Suprapubic skin (tissue), 4 donors: ENCODE data around the gene SLITRK6. TPM values are rescaled to one million over a fixed set of nuclear protein-coding genes. Genes with fewer than 3 reads are reported as not detected.

Source experiments
- DNase-seq, 2 donors: peaks; one replicate each; pipeline ENCODE4 v3.0.0-alpha.2; 2019; ENCODE audit warnings: low spot score in 2 of 2
- H3K27ac ChIP-seq: fragments of 200-600 bp; sonication (generic); one replicate; pipeline ENCODE4 v1.5.1; 2019
- H3K27me3 ChIP-seq: fragments of 200-600 bp; sonication (generic); one replicate; pipeline ENCODE4 v1.5.1; 2019
- H3K36me3 ChIP-seq: fragments of 200-600 bp; sonication (generic); one replicate; pipeline ENCODE4 v1.5.1; 2019
- H3K4me1 ChIP-seq: fragments of 200-600 bp; sonication (generic); one replicate; pipeline ENCODE4 v1.5.1; 2019
- H3K4me3 ChIP-seq: fragments of 200-600 bp; sonication (generic); one replicate; pipeline ENCODE4 v1.5.1; 2019; ENCODE audit warnings: mild to moderate bottlenecking
- H3K9me3 ChIP-seq: fragments of 200-600 bp; sonication (generic); one replicate; pipeline ENCODE4 v1.5.1; 2019
- EP300 ChIP-seq: sonication (generic); formaldehyde crosslinking; IDR thresholded peaks from one replicate; pipeline ENCODE4 v1.6.1; 2017; ENCODE audit warnings: antibody characterized with exemption
- POLR2A ChIP-seq, 2 donors: fragments of 450-650 bp; IDR thresholded peaks; one replicate each; pipeline ENCODE4 v1.6.1; 2017; ENCODE audit warnings: antibody characterized with exemption in 2 of 2, mild to moderate bottlenecking in 2 of 2, moderate library complexity in 2 of 2
- POLR2AphosphoS5 ChIP-seq, 3 donors: sonication (generic); formaldehyde crosslinking; IDR thresholded peaks; one replicate each; pipeline ENCODE4 v1.6.1; 2017; ENCODE audit warnings: antibody characterized with exemption in 3 of 3
- WGBS: methylation state at CpG from one replicate; pipeline ENCODE4 v1.1.5; 2018; 5-methylcytosine and 5-hydroxymethylcytosine counted together
- total RNA-seq, 4 donors: library from RNA; depleted of rRNA; stranded (reverse); fragments of >200 nt; gene quantifications; one replicate each; pipeline ENCODE4 v1.1.0, GENCODE V29; 2016
- TF ChIP-seq, protein P1 (sequence below), 2 donors: fragments of 200-600 bp in 1 of 2; fragments of 450-650 bp in 1 of 2; sonication (generic) in 1 of 2; IDR thresholded peaks; one replicate each; pipeline ENCODE4 v1.5.1; 2016 to 2019; ENCODE audit warnings: antibody characterized with exemption in 2 of 2, mild to moderate bottlenecking in 1 of 2, moderate library complexity in 1 of 2

Gene SLITRK6
- total RNA-seq, 4 donors from 2014 or later: 5.1 to 14.6 (median 12.7) TPM

DNA sequence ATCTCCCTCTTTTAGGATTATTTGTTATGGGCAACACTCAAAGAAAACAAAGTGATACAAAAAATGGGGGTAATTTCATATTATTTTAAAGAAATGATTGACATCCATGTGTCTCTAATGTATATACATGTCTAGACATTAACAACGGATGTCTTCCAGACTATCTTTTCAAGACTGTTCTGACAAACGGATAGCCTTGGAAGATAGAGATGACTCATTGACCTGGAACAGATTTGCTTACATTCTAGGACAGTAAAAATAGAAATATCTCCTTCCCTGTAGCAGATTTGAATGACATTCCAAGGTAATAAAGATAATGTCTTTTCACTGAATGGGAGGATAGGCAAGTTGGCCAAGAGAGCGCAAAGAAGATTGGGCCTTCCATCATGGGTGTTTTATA lies 26.2 kb upstream of the SLITRK6 start:
- Histone ChIP-seq H3K27me3 (no peaks in the 10 kb centered on the region), H3K27ac (no peak overlapping the region), H3K9me3 (no peaks in the 10 kb centered on the region), H3K4me3 (no peak overlapping the region), H3K4me1 (no peaks in the 10 kb centered on the region), H3K36me3 (no peaks in the 10 kb centered on the region)
- WGBS: 58% methylated on average over 3 of the region's 3 CpGs
- no peak for DNase-seq
- TF ChIP-seq EP300 (no peak), POLR2AphosphoS5 (IDR thresholded peaks at IDR 0.05) (no peak), POLR2A (IDR thresholded peaks at IDR 0.05) (no peak)
- TF ChIP-seq, protein P1, sequence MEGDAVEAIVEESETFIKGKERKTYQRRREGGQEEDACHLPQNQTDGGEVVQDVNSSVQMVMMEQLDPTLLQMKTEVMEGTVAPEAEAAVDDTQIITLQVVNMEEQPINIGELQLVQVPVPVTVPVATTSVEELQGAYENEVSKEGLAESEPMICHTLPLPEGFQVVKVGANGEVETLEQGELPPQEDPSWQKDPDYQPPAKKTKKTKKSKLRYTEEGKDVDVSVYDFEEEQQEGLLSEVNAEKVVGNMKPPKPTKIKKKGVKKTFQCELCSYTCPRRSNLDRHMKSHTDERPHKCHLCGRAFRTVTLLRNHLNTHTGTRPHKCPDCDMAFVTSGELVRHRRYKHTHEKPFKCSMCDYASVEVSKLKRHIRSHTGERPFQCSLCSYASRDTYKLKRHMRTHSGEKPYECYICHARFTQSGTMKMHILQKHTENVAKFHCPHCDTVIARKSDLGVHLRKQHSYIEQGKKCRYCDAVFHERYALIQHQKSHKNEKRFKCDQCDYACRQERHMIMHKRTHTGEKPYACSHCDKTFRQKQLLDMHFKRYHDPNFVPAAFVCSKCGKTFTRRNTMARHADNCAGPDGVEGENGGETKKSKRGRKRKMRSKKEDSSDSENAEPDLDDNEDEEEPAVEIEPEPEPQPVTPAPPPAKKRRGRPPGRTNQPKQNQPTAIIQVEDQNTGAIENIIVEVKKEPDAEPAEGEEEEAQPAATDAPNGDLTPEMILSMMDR (IDR thresholded peaks at IDR 0.05): no peak

GRCh38 chr13:85823832-85824231 lies 24.6 kb upstream of the SLITRK6 start:
- no peaks in the 10 kb centered on the region for H3K9me3 ChIP-seq
- no peak overlapping the region for H3K4me3 ChIP-seq
- H3K36me3 ChIP-seq: no peaks in the 10 kb centered on the region
- H3K4me1 ChIP-seq: no peaks in the 10 kb centered on the region
- H3K27me3 ChIP-seq: no peaks in the 10 kb centered on the region
- 85% methylated on average over 7 of the region's 7 CpGs for WGBS
- TF ChIP-seq, protein P1 (IDR thresholded peaks at IDR 0.05): no peak
- TF ChIP-seq EP300 (no peak), POLR2AphosphoS5 (IDR thresholded peaks at IDR 0.05) (no peak), POLR2A (IDR thresholded peaks at IDR 0.05) (no peak)
- no peak overlapping the region for H3K27ac ChIP-seq
- no peak for DNase-seq

DNA sequence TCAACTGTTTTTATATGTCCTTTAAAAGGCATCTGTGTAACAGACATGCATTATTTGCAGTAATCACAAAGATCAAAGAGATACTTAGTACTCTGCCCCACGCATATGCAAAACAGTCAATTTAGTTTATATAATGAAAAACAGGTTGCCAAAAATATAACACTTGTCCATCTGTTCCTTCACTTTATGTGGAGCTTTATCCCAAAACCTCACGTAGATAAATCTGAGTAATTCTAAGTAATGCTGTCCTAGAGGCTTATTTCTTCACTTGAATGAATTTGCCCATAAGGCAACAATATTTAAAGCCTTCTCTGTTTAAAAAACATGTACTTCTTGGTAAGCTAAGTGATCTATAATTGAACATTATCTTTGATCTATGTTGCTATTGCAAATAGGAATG lies 20.3 kb upstream of the SLITRK6 start:
- 50% methylated on average over 2 of the region's 2 CpGs for WGBS

DNA sequence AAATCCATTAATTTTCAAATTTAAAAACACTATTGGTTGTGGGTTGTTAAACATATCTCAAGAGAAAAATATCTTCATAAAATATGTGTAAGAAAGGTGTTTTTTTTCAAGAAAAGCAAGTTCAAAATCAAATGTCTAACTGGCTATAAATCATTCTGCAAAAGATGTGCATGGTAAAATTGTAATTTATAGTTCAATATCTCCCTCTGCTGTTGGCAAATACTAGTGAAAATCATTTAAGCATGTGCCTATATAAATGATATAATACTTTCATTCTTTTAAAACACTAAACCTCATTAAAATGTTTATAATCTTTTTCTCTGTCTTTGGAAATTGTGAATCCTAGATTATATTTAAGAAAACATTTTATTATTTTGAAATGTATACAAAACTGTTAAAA lies 17.2 kb upstream of the SLITRK6 start:
- no peak for DNase-seq
- Histone ChIP-seq H3K27me3 (no peaks in the 10 kb centered on the region), H3K36me3 (no peaks in the 10 kb centered on the region), H3K4me3 (no peak overlapping the region), H3K27ac (no peak overlapping the region), H3K4me1 (no peaks in the 10 kb centered on the region), H3K9me3 (no peaks in the 10 kb centered on the region)
- TF ChIP-seq POLR2A (IDR thresholded peaks at IDR 0.05): no peak
- no peak for TF ChIP-seq POLR2AphosphoS5 (IDR thresholded peaks at IDR 0.05)
- TF ChIP-seq, protein P1 (IDR thresholded peaks at IDR 0.05): no peak
- TF ChIP-seq EP300: no peak

More for the DNA sequence above, 20.3 kb upstream of the SLITRK6 start:
- TF ChIP-seq, protein P1 (IDR thresholded peaks at IDR 0.05): no peak
- TF ChIP-seq EP300 (no peak), POLR2AphosphoS5 (IDR thresholded peaks at IDR 0.05) (no peak), POLR2A (IDR thresholded peaks at IDR 0.05) (no peak)
- DNase-seq: no peak
- no peaks in the 10 kb centered on the region for H3K36me3 ChIP-seq
- H3K4me1 ChIP-seq: no peaks in the 10 kb centered on the region
- H3K27me3 ChIP-seq: no peaks in the 10 kb centered on the region
- H3K9me3 ChIP-seq: no peaks in the 10 kb centered on the region
- no peak overlapping the region for H3K4me3 ChIP-seq
- no peak overlapping the region for H3K27ac ChIP-seq

GRCh38 chr13:85812282-85812681 lies 13.1 kb upstream of the SLITRK6 start:
- H3K36me3 ChIP-seq: no peaks in the 10 kb centered on the region
- DNase-seq: no peak
- WGBS: 43% methylated on average over 1 of the region's 1 CpG
- H3K4me3 ChIP-seq: no peak overlapping the region
- no peaks in the 10 kb centered on the region for H3K4me1 ChIP-seq
- no peaks in the 10 kb centered on the region for H3K27me3 ChIP-seq
- TF ChIP-seq, protein P1 (IDR thresholded peaks at IDR 0.05): no peak
- TF ChIP-seq POLR2AphosphoS5 (IDR thresholded peaks at IDR 0.05): no peak
- no peak for TF ChIP-seq POLR2A (IDR thresholded peaks at IDR 0.05)
- TF ChIP-seq EP300: no peak
- H3K27ac ChIP-seq: no peak overlapping the region
- no peaks in the 10 kb centered on the region for H3K9me3 ChIP-seq
